Psoas muscle (tissue), 8 donors: ENCODE data around the gene CACNB2. TPM values are rescaled to one million over a fixed set of nuclear protein-coding genes. Genes with fewer than 3 reads are reported as not detected.
"Not testable (repeated sequence)": the region's sequence is repeated elsewhere in the genome, so short reads cannot be mapped to it uniquely, and the experiment has no call there.

Experiments used
- ATAC-seq, 4 donors: fragments of 200-7000 bp; cut with Tn5 transposase; one replicate each; pipeline ENCODE4 v1.9.1; 2020; ENCODE audit warnings: moderate library complexity in 3 of 4, mild to moderate bottlenecking in 2 of 4
- DNase-seq, 2 donors: peaks; one replicate each; pipeline ENCODE4 v3.0.0-alpha.2; 2020
- H3K27ac ChIP-seq: fragments of 200-600 bp; one replicate; pipeline ENCODE4 v1.8.0; 2022
- H3K27me3 ChIP-seq, 3 donors: fragments of 200-600 bp in 1 of 3; one replicate each; pipeline versions ENCODE4 v1.6.1 to v1.8.0; 2013 to 2022; ENCODE audit warnings: low read length in 2 of 3, mild to moderate bottlenecking in 2 of 3, moderate library complexity in 1 of 3; ENCODE audit not compliant: insufficient read depth in 3 of 3
- H3K36me3 ChIP-seq, 2 donors: fragments of 200-600 bp in 1 of 2; one replicate each; pipeline versions ENCODE4 v1.6.1 to v1.8.0; 2013 to 2022; ENCODE audit warnings: low read depth in 1 of 2, mild to moderate bottlenecking in 1 of 2, moderate library complexity in 1 of 2; ENCODE audit not compliant: insufficient read depth in 1 of 2
- H3K4me1 ChIP-seq: fragments of 200-600 bp; one replicate; pipeline ENCODE4 v1.8.0; 2022
- H3K4me3 ChIP-seq: fragments of 200-600 bp; one replicate; pipeline ENCODE4 v1.8.0; 2022; ENCODE audit warnings: mild to moderate bottlenecking
- H3K9me3 ChIP-seq: fragments of 200-600 bp; one replicate; pipeline ENCODE4 v1.8.0; 2022
- CTCF ChIP-seq: fragments of 200-600 bp; IDR thresholded peaks from one replicate; pipeline ENCODE4 v1.8.0; 2022; ENCODE audit warnings: antibody characterized with exemption
- WGBS, 3 donors: extraction: QIAGEN DNeasy Blood & Tissue Kit; methylation state at CpG; one replicate each; pipeline versions ENCODE4 v1.1.6 to v1.1.7; 2013; 5-methylcytosine and 5-hydroxymethylcytosine counted together
- intact Hi-C, 2 donors: fragments of 100-400 bp; cut with DNase I; formaldehyde crosslinking; loops; one replicate each; pipeline versions ENCODE4 v1.11.0 to v1.14.2; 2022
- polyA plus RNA-seq, 3 donors: library from polyadenylated mRNA; stranded (reverse); fragments of 200-250 nt; gene quantifications; one replicate each; pipeline ENCODE4 v1.2.3, GENCODE V29; 2013
- total RNA-seq, 4 donors: library from RNA; stranded (reverse); fragmentation: NEBNext Ultra II Directional in 2 of 4; extraction: Animal tissue kit (Norgen Biotek cat#: 25700) in 2 of 4; gene quantifications; one replicate each; pipeline versions ENCODE4 v1.2.1 to v1.2.4, GENCODE V29; 2021 to 2023
- donor health status: healthy with polysubstance abuse.
- donor health status: DM: no; HTN: no; CAD: no; lungs with moderate emphysema.
- donor health status: Bipolar disorder and iron deficiency.
- donor health status: healthy.
- donor health status: DM: yes; HTN: yes; CAD: no.
- donor health status: DM: no; HTN: no; CAD: no.
- donor health status: DM: no; HTN: no; CAD: no.
- donor health status: DM: yes; HTN: yes; CAD: no.

The CACNB2 gene
- total and polyA plus RNA-seq, 7 donors, result 0.20 to 0.71 (median 0.43) TPM

- no peaks in the 10 kb centered on the region for H3K4me1 ChIP-seq
These were observed 64.0 kb downstream of the CACNB2 start for GRCh38 chr10:18204039-18204835.

GRCh38 chr10:18205098-18205834, 65.0 kb downstream of the CACNB2 start:
- Histone ChIP-seq H3K9me3 (no peaks in the 10 kb centered on the region), H3K4me1 (no peaks in the 10 kb centered on the region), H3K4me3 (no peak overlapping the region), H3K27ac (no peak overlapping the region), H3K27me3 (no peaks in the 10 kb centered on the region), H3K36me3 (no peaks in the 10 kb centered on the region)
- intact Hi-C loops, result no loop called here
- WGBS, 3 donors, result 93 to 96% (median 93%) methylated on average over 5 of the region's 5 CpGs
- DNase-seq (no peak), ATAC-seq (no peak)
- TF ChIP-seq CTCF, result no peak

More at GRCh38 chr10:18204039-18204835, 64.0 kb downstream of the CACNB2 start:
- no peak for TF ChIP-seq CTCF
- no peak overlapping the region for H3K4me3 ChIP-seq
- H3K9me3 ChIP-seq, result no peaks in the 10 kb centered on the region
- no peaks in the 10 kb centered on the region for H3K27me3 ChIP-seq
- ATAC-seq, result no peak
- DNase-seq, result no peak
- intact Hi-C loops, result no loop called here
- H3K36me3 ChIP-seq, result no peaks in the 10 kb centered on the region
- 36 to 42% (median 39%) methylated on average over 6 of the region's 6 CpGs for WGBS, 3 donors
- no peak overlapping the region for H3K27ac ChIP-seq

- not testable (repeated sequence) for H3K27ac ChIP-seq
These were observed 68.0 kb downstream of the CACNB2 start for GRCh38 chr10:18208186-18208585.

GRCh38 chr10:18209241-18209640, 69.0 kb downstream of the CACNB2 start:
- Histone ChIP-seq H3K27ac (no peak overlapping the region), H3K4me3 (no peak overlapping the region), H3K4me1 (no peaks in the 10 kb centered on the region), H3K36me3 (no peaks in the 10 kb centered on the region), H3K27me3 (no peaks in the 10 kb centered on the region), H3K9me3 (no peaks in the 10 kb centered on the region)
- DNase-seq, result no peak
- intact Hi-C loops, result no loop called here
- ATAC-seq, result no peak
- TF ChIP-seq CTCF, result no peak
- 26 to 31% (median 29%) methylated on average over 2 of the region's 2 CpGs for WGBS, 3 donors

More at GRCh38 chr10:18208186-18208585, 68.0 kb downstream of the CACNB2 start:
- H3K4me3 ChIP-seq, ATAC-seq, H3K36me3 ChIP-seq, H3K4me1 ChIP-seq, H3K9me3 ChIP-seq, DNase-seq, intact Hi-C loops, H3K27me3 ChIP-seq: not testable (repeated sequence)
- 91 to 93% (median 92%) methylated on average over 3 of the region's 3 CpGs for WGBS, 3 donors

- 26 to 38% (median 32%) methylated on average over 2 of the region's 2 CpGs for WGBS, 3 donors
- intact Hi-C loops, result loop anchor here (10.0 kb wide), 2 partner anchors 306 to 606 kb away; no protein-coding TSS in a partner anchor
- ATAC-seq, result no peak
These were observed 70.5 kb downstream of the CACNB2 start for GRCh38 chr10:18210711-18211110.

More at GRCh38 chr10:18210711-18211110, 70.5 kb downstream of the CACNB2 start:
- Histone ChIP-seq H3K36me3 (no peaks in the 10 kb centered on the region), H3K27me3 (no peaks in the 10 kb centered on the region), H3K4me1 (no peaks in the 10 kb centered on the region), H3K4me3 (no peak overlapping the region), H3K27ac (no peak overlapping the region), H3K9me3 (no peaks in the 10 kb centered on the region)
- no peak for TF ChIP-seq CTCF
- no peak for DNase-seq
